ENCODE measurements around the gene OLA1.

Gene OLA1

DNA sequence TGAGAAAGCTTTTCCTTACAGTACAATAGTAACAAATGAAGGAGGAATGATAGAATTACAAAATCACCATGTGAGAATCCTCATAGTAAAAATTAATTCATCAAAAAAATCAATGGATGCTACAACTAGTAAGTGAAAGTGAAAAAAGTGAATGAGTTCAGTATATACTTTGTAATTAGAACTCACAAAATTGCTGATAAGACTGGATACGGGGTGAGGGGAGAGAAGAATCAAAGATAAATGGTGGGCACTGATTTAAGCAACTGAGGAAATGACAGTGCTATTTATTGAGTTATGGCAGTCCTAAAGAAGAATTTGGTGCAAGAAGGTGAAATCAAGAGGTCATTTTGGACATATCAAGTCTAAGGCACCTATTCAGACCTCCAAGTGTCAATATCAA is 20.6 kb downstream of the OLA1 start:
- Histone ChIP-seq H3K79me2 (ENCODE audit: low read length) (peaks cover 41% of the 10 kb centered on the region), H3K9me3 (replicated peaks; ENCODE audit: insufficient read depth, low read length) (no peaks in the 10 kb centered on the region), H3K4me2 (ENCODE audit: low read depth, low read length) (no peak overlapping the region), H3K36me3 (replicated peaks; ENCODE audit: insufficient read depth, low read length) (no peaks in the 10 kb centered on the region), H2AFZ (ENCODE audit: low read length) (no peak overlapping the region), H3K9me2 (replicated peaks; ENCODE audit: insufficient read depth, low read length) (no peaks in the 10 kb centered on the region), H4K20me1 (ENCODE audit: insufficient read depth, low read length) (no peaks in the 10 kb centered on the region; the same call in 1 of the 2 replicates), H3K4me1 (ENCODE audit: low read length) (no peaks in the 10 kb centered on the region), H3K27ac (ENCODE audit: low read length) (no peak overlapping the region), H3K9ac (ENCODE audit: low read length) (no peak overlapping the region), H3F3A (ENCODE audit: insufficient read depth, low read length) (no peaks in the 10 kb centered on the region), H3K27me3 (replicated peaks; ENCODE audit: insufficient read depth, low read length) (no peaks in the 10 kb centered on the region), H3K4me3 (ENCODE audit: low read length) (no peak overlapping the region)
- TF ChIP-seq EZH2phosphoT487 (IDR thresholded peaks at IDR 0.05; ENCODE audit: low read length) (no peak), EZH2 (optimal IDR thresholded peaks at IDR 0.05; ENCODE audit: low read depth, low read length) (no peak)
- TF ChIP-seq, protein P1, sequence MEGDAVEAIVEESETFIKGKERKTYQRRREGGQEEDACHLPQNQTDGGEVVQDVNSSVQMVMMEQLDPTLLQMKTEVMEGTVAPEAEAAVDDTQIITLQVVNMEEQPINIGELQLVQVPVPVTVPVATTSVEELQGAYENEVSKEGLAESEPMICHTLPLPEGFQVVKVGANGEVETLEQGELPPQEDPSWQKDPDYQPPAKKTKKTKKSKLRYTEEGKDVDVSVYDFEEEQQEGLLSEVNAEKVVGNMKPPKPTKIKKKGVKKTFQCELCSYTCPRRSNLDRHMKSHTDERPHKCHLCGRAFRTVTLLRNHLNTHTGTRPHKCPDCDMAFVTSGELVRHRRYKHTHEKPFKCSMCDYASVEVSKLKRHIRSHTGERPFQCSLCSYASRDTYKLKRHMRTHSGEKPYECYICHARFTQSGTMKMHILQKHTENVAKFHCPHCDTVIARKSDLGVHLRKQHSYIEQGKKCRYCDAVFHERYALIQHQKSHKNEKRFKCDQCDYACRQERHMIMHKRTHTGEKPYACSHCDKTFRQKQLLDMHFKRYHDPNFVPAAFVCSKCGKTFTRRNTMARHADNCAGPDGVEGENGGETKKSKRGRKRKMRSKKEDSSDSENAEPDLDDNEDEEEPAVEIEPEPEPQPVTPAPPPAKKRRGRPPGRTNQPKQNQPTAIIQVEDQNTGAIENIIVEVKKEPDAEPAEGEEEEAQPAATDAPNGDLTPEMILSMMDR (IDR thresholded peaks at IDR 0.05; ENCODE audit: low read length): no peak
- no peak for DNase-seq

DNA sequence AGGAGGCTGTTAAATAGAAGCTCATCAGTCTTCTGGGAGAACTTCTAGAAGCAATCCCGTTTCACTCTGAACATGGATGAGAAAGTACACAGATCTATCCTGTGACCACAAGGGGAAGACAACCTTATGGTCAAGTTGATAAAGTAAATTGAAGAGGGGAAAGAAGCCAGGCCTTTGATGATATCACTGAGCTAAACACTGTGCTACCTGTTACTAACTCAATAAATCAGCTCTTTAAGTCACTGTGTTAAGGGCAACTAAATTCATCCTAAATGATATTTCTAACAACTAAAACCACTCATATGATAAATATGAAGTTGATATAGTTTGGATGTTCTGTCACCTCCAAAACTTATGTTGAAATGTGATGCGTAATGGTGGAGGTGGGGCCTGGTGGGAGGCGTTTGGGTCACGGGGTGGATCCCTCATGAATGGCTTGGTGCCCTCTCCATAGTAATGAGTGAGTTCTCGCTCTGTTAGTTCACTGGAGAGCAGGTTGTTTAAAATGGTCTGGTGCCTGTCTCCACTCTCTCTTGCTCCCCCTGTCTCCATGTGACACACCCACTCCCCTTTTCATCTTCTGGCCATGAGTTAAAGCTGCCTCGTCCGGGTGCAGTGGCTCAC is 23.6 kb downstream of the OLA1 start:
- Histone ChIP-seq H3K4me2 (ENCODE audit: low read depth, low read length) (no peak overlapping the region), H3K4me3 (ENCODE audit: low read length) (no peak overlapping the region), H3K36me3 (replicated peaks; ENCODE audit: insufficient read depth, low read length) (0 out of 2 replicates have a peak, but pooled peaks cover 3% of the 10 kb centered on the region), H3K9me2 (replicated peaks; ENCODE audit: insufficient read depth, low read length) (no peaks in the 10 kb centered on the region), H3K9ac (ENCODE audit: low read length) (no peak overlapping the region), H3K4me1 (ENCODE audit: low read length) (no peaks in the 10 kb centered on the region), H3K27ac (ENCODE audit: low read length) (no peak overlapping the region), H3K79me2 (ENCODE audit: low read length) (peaks cover 31% of the 10 kb centered on the region), H2AFZ (ENCODE audit: low read length) (no peak overlapping the region), H3K27me3 (replicated peaks; ENCODE audit: insufficient read depth, low read length) (no peaks in the 10 kb centered on the region), H3F3A (ENCODE audit: insufficient read depth, low read length) (no peaks in the 10 kb centered on the region), H3K9me3 (replicated peaks; ENCODE audit: insufficient read depth, low read length) (no peaks in the 10 kb centered on the region), H4K20me1 (ENCODE audit: insufficient read depth, low read length) (no peaks in the 10 kb centered on the region)
- DNase-seq: no peak
- TF ChIP-seq, protein P1 (IDR thresholded peaks at IDR 0.05; ENCODE audit: low read length): no peak
- TF ChIP-seq EZH2 (optimal IDR thresholded peaks at IDR 0.05; ENCODE audit: low read depth, low read length) (no peak), EZH2phosphoT487 (IDR thresholded peaks at IDR 0.05; ENCODE audit: low read length) (no peak)

DNA sequence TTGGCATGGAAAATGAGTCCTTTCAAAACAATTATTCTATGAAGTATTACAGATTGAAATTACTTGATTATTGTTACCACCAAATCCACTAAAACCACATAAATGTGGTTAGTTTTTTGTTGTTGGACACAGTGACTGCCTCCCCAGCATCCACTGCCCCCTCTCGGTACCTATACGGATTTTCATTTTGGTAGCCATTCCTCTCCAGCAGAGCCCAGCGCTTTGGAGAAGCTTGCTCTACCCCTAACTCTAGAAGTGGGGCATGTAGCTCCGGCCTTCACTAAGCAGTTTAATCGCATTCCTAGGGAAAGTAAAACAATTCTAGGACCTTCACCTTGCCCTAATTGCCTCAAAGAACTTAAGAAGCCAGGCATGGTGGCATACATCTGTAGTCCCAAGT is 24.2 kb downstream of the OLA1 start:
- Histone ChIP-seq H3K27ac (ENCODE audit: low read length) (no peak overlapping the region), H3F3A (ENCODE audit: insufficient read depth, low read length) (no peaks in the 10 kb centered on the region), H4K20me1 (ENCODE audit: insufficient read depth, low read length) (no peaks in the 10 kb centered on the region), H3K4me3 (ENCODE audit: low read length) (no peak overlapping the region), H3K9me3 (replicated peaks; ENCODE audit: insufficient read depth, low read length) (no peaks in the 10 kb centered on the region), H3K79me2 (ENCODE audit: low read length) (peaks cover 24% of the 10 kb centered on the region), H3K9ac (ENCODE audit: low read length) (no peak overlapping the region), H3K27me3 (replicated peaks; ENCODE audit: insufficient read depth, low read length) (no peaks in the 10 kb centered on the region), H3K36me3 (replicated peaks; ENCODE audit: insufficient read depth, low read length) (0 out of 2 replicates have a peak, but pooled peaks cover 3% of the 10 kb centered on the region), H3K4me2 (ENCODE audit: low read depth, low read length) (no peak overlapping the region), H2AFZ (ENCODE audit: low read length) (no peak overlapping the region), H3K4me1 (ENCODE audit: low read length) (no peaks in the 10 kb centered on the region), H3K9me2 (replicated peaks; ENCODE audit: insufficient read depth, low read length) (no peaks in the 10 kb centered on the region)
- TF ChIP-seq EZH2phosphoT487 (IDR thresholded peaks at IDR 0.05; ENCODE audit: low read length) (no peak), EZH2 (optimal IDR thresholded peaks at IDR 0.05; ENCODE audit: low read depth, low read length) (no peak)
- TF ChIP-seq, protein P1 (IDR thresholded peaks at IDR 0.05; ENCODE audit: low read length): no peak
- DNase-seq: no peak
